Transverse colon (tissue), 4 donors: Measurements from ENCODE around the gene PRRG2.
"Not testable (repeated sequence)": the region's sequence is repeated elsewhere in the genome, so short reads cannot be mapped to it uniquely, and the experiment has no call there.

Source experiments
- CTCF ChIP-seq, 5 experiments: fragments of 200-600 bp in 3 of 5; fragments of 450-650 bp in 2 of 5; sonication (generic) in 3 of 5; IDR thresholded peaks; 1 replicate in 2 of 5; 2 replicates in 3 of 5; pipeline ENCODE4 v1.5.1; 2016 to 2017; ENCODE audit warnings: antibody characterized with exemption in 5 of 5, inconsistent platforms in 3 of 5, mild to moderate bottlenecking in 2 of 5, moderate library complexity in 1 of 5
- EP300 ChIP-seq: sonication (generic); formaldehyde crosslinking; IDR thresholded peaks from one replicate; pipeline ENCODE4 v1.6.1; 2017; ENCODE audit warnings: antibody characterized with exemption, low read depth
- POLR2A ChIP-seq: fragments of 450-650 bp; IDR thresholded peaks from one replicate; pipeline ENCODE4 v1.6.1; 2016; ENCODE audit warnings: antibody characterized with exemption, mild to moderate bottlenecking, moderate library complexity
- POLR2AphosphoS5 ChIP-seq, 3 donors: sonication (generic); formaldehyde crosslinking; IDR thresholded peaks; one replicate each; pipeline ENCODE4 v1.6.1; 2016; ENCODE audit warnings: antibody characterized with exemption in 3 of 3

GRCh38 chr19:49633273-49633672 is 52.2 kb downstream of the PRRG2 start:
- not testable (repeated sequence) for TF ChIP-seq POLR2AphosphoS5 (IDR thresholded peaks at IDR 0.05); POLR2A; CTCF (IDR thresholded peaks at IDR 0.05); EP300
